DOHH2 (cell line): ENCODE data around the gene AUH.
"Not testable (repeated sequence)": the region's sequence is repeated elsewhere in the genome, so short reads cannot be mapped to it uniquely, and the experiment has no call there.

Source experiments
- H3F3A ChIP-seq: fragments of 200-600 bp; sonication (generic), shearing (Covaris generic); 2 replicates; pipeline ENCODE4 v1.6.0; 2016; ENCODE audit warnings: antibody characterized with exemption, mild to moderate bottlenecking; ENCODE audit not compliant: control insufficient read depth, insufficient read depth
- H3K27ac ChIP-seq: fragments of 200-600 bp; sonication (generic); 2 replicates; pipeline ENCODE4 v1.5.1; 2014; ENCODE audit warnings: low read depth, mild to moderate bottlenecking, low read length, moderate library complexity
- H3K27me3 ChIP-seq: fragments of 200-600 bp; sonication (generic); 2 replicates; pipeline ENCODE4 v1.6.1; 2014; ENCODE audit warnings: mild to moderate bottlenecking, low read length, mixed read lengths; ENCODE audit not compliant: control insufficient read depth
- H3K36me3 ChIP-seq: fragments of 200-600 bp; sonication (generic); 2 replicates; pipeline ENCODE4 v1.6.1; 2014; ENCODE audit warnings: mild to moderate bottlenecking, low read length, moderate library complexity, mixed read lengths; ENCODE audit not compliant: control insufficient read depth
- H3K4me1 ChIP-seq: fragments of 200-600 bp; sonication (generic); 2 replicates; pipeline ENCODE4 v1.6.1; 2014; ENCODE audit warnings: mild to moderate bottlenecking, low read length, mixed read lengths; ENCODE audit not compliant: control insufficient read depth
- H3K4me2 ChIP-seq: fragments of 200-600 bp; sonication (generic); 2 replicates; pipeline ENCODE4 v1.6.0; 2014; ENCODE audit warnings: mild to moderate bottlenecking, low read length, moderate library complexity
- H3K4me3 ChIP-seq: fragments of 200-600 bp; sonication (generic); 2 replicates; pipeline ENCODE4 v1.5.1; 2014; ENCODE audit warnings: mild to moderate bottlenecking, low read length, mixed read lengths
- H3K79me2 ChIP-seq: fragments of 200-600 bp; sonication (generic); 2 replicates; pipeline ENCODE4 v1.6.1; 2014; ENCODE audit warnings: mild to moderate bottlenecking, low read length, mixed read lengths; ENCODE audit not compliant: control insufficient read depth
- H3K9me2 ChIP-seq: fragments of 200-600 bp; sonication (generic); replicated peaks from 2 replicates; pipeline ENCODE4 v1.6.1; 2014; ENCODE audit warnings: mild to moderate bottlenecking, low read length, mixed read lengths; ENCODE audit not compliant: control insufficient read depth
- H3K9me3 ChIP-seq: fragments of 200-600 bp; sonication (generic); 2 replicates; pipeline ENCODE4 v1.6.1; 2014; ENCODE audit warnings: antibody characterized with exemption, low read length, mixed read lengths; ENCODE audit not compliant: control insufficient read depth, insufficient read depth
- H4K20me1 ChIP-seq: fragments of 200-600 bp; sonication (generic); 2 replicates; pipeline ENCODE4 v1.6.0; 2014; ENCODE audit warnings: low read depth, mild to moderate bottlenecking, antibody characterized with exemption, low read length, moderate library complexity; ENCODE audit not compliant: control insufficient read depth, insufficient read depth
- CTCF ChIP-seq: fragments of 200-600 bp; sonication (generic); IDR thresholded peaks from one replicate; pipeline ENCODE4 v1.5.1; 2014; ENCODE audit warnings: antibody characterized with exemption, mild to moderate bottlenecking, low read depth, low read length; ENCODE audit not compliant: poor library complexity, severe bottlenecking
- EZH2phosphoT487 ChIP-seq: fragments of 200-600 bp; sonication (generic); IDR thresholded peaks from 2 replicates; pipeline ENCODE4 v1.6.1; 2017; ENCODE audit warnings: borderline replicate concordance, mild to moderate bottlenecking, antibody characterized with exemption, low read length, moderate library complexity, mixed read lengths

Gene AUH

GRCh38 chr9:91376239-91376638 is 14.5 kb upstream of the AUH start:
- TF ChIP-seq CTCF: no peak
- TF ChIP-seq EZH2phosphoT487: no peak
- no peak overlapping the region for H3K4me3 ChIP-seq
- H4K20me1 ChIP-seq: no peaks in the 10 kb centered on the region
- H3K27ac ChIP-seq: no peak overlapping the region
- no peaks in the 10 kb centered on the region for H3K9me2 ChIP-seq
- no peaks in the 10 kb centered on the region for H3K79me2 ChIP-seq
- peaks cover 21% of the 10 kb centered on the region for H3K4me1 ChIP-seq
- 0 out of 2 replicates have a peak, but pooled peaks cover 3% of the 10 kb centered on the region for H3K27me3 ChIP-seq
- peak overlapping the region; percentile 3; the same call in 1 of the 2 replicates for H3K4me2 ChIP-seq
- no peaks in the 10 kb centered on the region for H3K9me3 ChIP-seq
- H3K36me3 ChIP-seq: no peaks in the 10 kb centered on the region
- H3F3A ChIP-seq: no peaks in the 10 kb centered on the region

GRCh38 chr9:91374939-91375338 is 13.2 kb upstream of the AUH start:
- Histone ChIP-seq H3K4me1 (peaks cover 21% of the 10 kb centered on the region), H3F3A (no peaks in the 10 kb centered on the region), H3K4me2 (no peak overlapping the region), H3K27ac (no peak overlapping the region), H4K20me1 (no peaks in the 10 kb centered on the region), H3K9me3 (no peaks in the 10 kb centered on the region), H3K4me3 (no peak overlapping the region), H3K9me2 (no peaks in the 10 kb centered on the region), H3K79me2 (no peaks in the 10 kb centered on the region), H3K27me3 (0 out of 2 replicates have a peak, but pooled peaks cover 3% of the 10 kb centered on the region), H3K36me3 (no peaks in the 10 kb centered on the region)
- TF ChIP-seq CTCF: no peak
- no peak for TF ChIP-seq EZH2phosphoT487

GRCh38 chr9:91371894-91372293 is 10.2 kb upstream of the AUH start:
- Histone ChIP-seq H3F3A (no peaks in the 10 kb centered on the region), H3K4me2 (no peak overlapping the region), H3K9me3 (no peaks in the 10 kb centered on the region), H3K4me3 (no peak overlapping the region), H3K36me3 (no peaks in the 10 kb centered on the region), H3K27ac (no peak overlapping the region), H3K27me3 (no peaks in the 10 kb centered on the region), H3K9me2 (no peaks in the 10 kb centered on the region), H3K79me2 (no peaks in the 10 kb centered on the region), H4K20me1 (no peaks in the 10 kb centered on the region), H3K4me1 (peaks cover 21% of the 10 kb centered on the region)
- TF ChIP-seq CTCF (no peak), EZH2phosphoT487 (no peak)

- not testable (repeated sequence) for H3K27me3 ChIP-seq, H3K27ac ChIP-seq, H3K9me3 ChIP-seq, H3K4me3 ChIP-seq, H4K20me1 ChIP-seq, H3K36me3 ChIP-seq, H3K4me1 ChIP-seq, H3F3A ChIP-seq, H3K9me2 ChIP-seq, H3K4me2 ChIP-seq, H3K79me2 ChIP-seq
Observed at GRCh38 chr9:91370006-91370405, 8.3 kb upstream of the AUH start.
